A549 (cell line): ENCODE results near the gene COL26A1. TPM values are rescaled to one million over a fixed set of nuclear protein-coding genes. Genes with fewer than 3 reads are reported as not detected.

ENCODE experiments used
- ATAC-seq, 2 experiments: fragments of 200-7000 bp in 1 of 2; fragments of >200 bp in 1 of 2; cut with Nextera tagmentation in 1 of 2; cut with Tn5 transposase in 1 of 2; 3 replicates each; pipeline versions ENCODE4 v1.8.0 to v1.9.1; 2018 to 2020; ENCODE audit warnings: mild to moderate bottlenecking in 1 of 2, moderate library complexity in 1 of 2
- CTCF ChIA-PET: fragments of 300-600 bp; sonication (Branson Sonifier 250); formaldehyde crosslinking; extraction: SDS; loops from one replicate; lab custom pipeline; 2021; ENCODE audit warnings: antibody characterized with exemption, inconsistent platforms; lab: Yijun Ruan, JAX
- POLR2A ChIA-PET: fragments of 350-600 bp; formaldehyde crosslinking; extraction: SDS; loops from one replicate; lab custom pipeline; 2021; ENCODE audit warnings: antibody characterized with exemption, inconsistent platforms; lab: Yijun Ruan, JAX
- DNase-seq, 2 experiments: peaks; one replicate each; pipeline versions ENCODE4 v3.0.0 to v3.0.0-alpha.2; 2011 to 2016; ENCODE audit warnings: low read depth in 1 of 2, low spot score in 1 of 2
- FAIRE-seq: peaks from 2 replicates; lab custom pipeline; 2011; peaks lifted over from hg19 to GRCh38; lab: Jason Lieb, UNC
- H3K27ac ChIP-seq, 2 experiments: fragments of >200 bp; sonication (Bioruptor Twin); formaldehyde crosslinking; 3 replicates each; pipeline ENCODE4 v1.5.1; 2016 to 2017
- H3K4me1 ChIP-seq: fragments of >200 bp; sonication (Bioruptor Twin); formaldehyde crosslinking; 3 replicates; pipeline ENCODE4 v1.6.1; 2016
- H3K4me2 ChIP-seq: fragments of >200 bp; sonication (Bioruptor Twin); formaldehyde crosslinking; 3 replicates; pipeline ENCODE4 v1.6.1; 2016
- H3K4me3 ChIP-seq: fragments of >200 bp; sonication (Bioruptor Twin); formaldehyde crosslinking; 3 replicates; pipeline ENCODE4 v1.5.1; 2016
- H3K9me3 ChIP-seq: fragments of >200 bp; sonication (Bioruptor Twin); formaldehyde crosslinking; 3 replicates; pipeline ENCODE4 v1.6.1; 2016
- BCL3 ChIP-seq: fragments of >200 bp; sonication (Bioruptor Twin); formaldehyde crosslinking; IDR thresholded peaks from 3 replicates; pipeline ENCODE4 v1.6.1; 2016
- CBX8 ChIP-seq: fragments of 200-600 bp; sonication (generic); IDR thresholded peaks from 2 replicates; pipeline ENCODE4 v1.6.1; 2016
- CHD4 ChIP-seq: fragments of 200-600 bp; sonication (generic); IDR thresholded peaks from 2 replicates; pipeline ENCODE4 v1.6.1; 2016; ENCODE audit warnings: antibody characterized with exemption, mild to moderate bottlenecking, borderline replicate concordance
- E2F6 ChIP-seq: IDR thresholded peaks from 2 replicates; pipeline ENCODE4 v1.6.1; 2012; ENCODE audit warnings: low read depth, borderline replicate concordance
- EHF ChIP-seq: fragments of 250-450 bp; sonication (Bioruptor Pico); IDR thresholded peaks from 2 replicates; pipeline ENCODE4 v1.5.0; 2020; ENCODE audit warnings: mild to moderate bottlenecking
- EP300 ChIP-seq, 2 experiments: fragments of >200 bp; sonication (Bioruptor Twin); formaldehyde crosslinking; IDR thresholded peaks; 2 replicates in 1 of 2; 3 replicates in 1 of 2; pipeline ENCODE4 v1.6.1; 2016 to 2017
- ESRRA ChIP-seq: fragments of 150-350 bp; IDR thresholded peaks from 2 replicates; pipeline ENCODE4 v1.6.1; 2014; ENCODE audit warnings: mild to moderate bottlenecking, low read length, borderline replicate concordance
- FOSB ChIP-seq: fragments of 250-450 bp; sonication (Bioruptor Pico); IDR thresholded peaks from 2 replicates; pipeline ENCODE4 v1.5.0; 2020; ENCODE audit warnings: mild to moderate bottlenecking, moderate library complexity
- HOXB13 ChIP-seq: fragments of 250-450 bp; sonication (Bioruptor Pico); IDR thresholded peaks from 2 replicates; pipeline ENCODE4 v1.5.0; 2020; ENCODE audit warnings: low read depth, mild to moderate bottlenecking, moderate library complexity
- JUN ChIP-seq, 2 experiments: fragments of >200 bp; sonication (Bioruptor Twin); formaldehyde crosslinking; IDR thresholded peaks; 2 replicates in 1 of 2; 3 replicates in 1 of 2; pipeline ENCODE4 v1.6.1; 2016 to 2017
- MAX ChIP-seq: IDR thresholded peaks from 2 replicates; pipeline ENCODE4 v1.6.1; 2012
- NPAS2 ChIP-seq: fragments of 250-450 bp; sonication (Bioruptor Pico); IDR thresholded peaks from 2 replicates; pipeline ENCODE4 v1.8.0; 2022; ENCODE audit warnings: mild to moderate bottlenecking, moderate library complexity, borderline replicate concordance
- POLR2A ChIP-seq: IDR thresholded peaks from 2 replicates; pipeline ENCODE4 v1.6.1; 2012; ENCODE audit warnings: mild to moderate bottlenecking, low read length
- SREBF2 ChIP-seq: fragments of 450-650 bp; IDR thresholded peaks from 2 replicates; pipeline ENCODE4 v1.6.1; 2014; ENCODE audit warnings: mild to moderate bottlenecking, moderate library complexity
- TFCP2L1 ChIP-seq: fragments of 250-450 bp; sonication (Bioruptor Pico); IDR thresholded peaks from 2 replicates; pipeline ENCODE4 v1.5.0; 2021; ENCODE audit warnings: mild to moderate bottlenecking
- ZFP36 ChIP-seq: fragments of 450-650 bp; IDR thresholded peaks from 2 replicates; pipeline ENCODE4 v1.6.1; 2014; ENCODE audit warnings: borderline replicate concordance; ENCODE audit not compliant: partially characterized antibody
- ZSCAN20 ChIP-seq: fragments of 250-450 bp; sonication (Bioruptor Pico); IDR thresholded peaks from 2 replicates; pipeline ENCODE4 v1.8.0; 2022; ENCODE audit warnings: mild to moderate bottlenecking, moderate library complexity
- WGBS: methylation state at CpG from one replicate; pipeline ENCODE4 v1.1.6; 2017; ENCODE audit errors: missing lambda C conversion rate; 5-methylcytosine and 5-hydroxymethylcytosine counted together
- polyA plus RNA-seq, 4 experiments: library from polyadenylated mRNA; depleted of rRNA in 3 of 4; stranded (reverse); fragments of >200 nt; fragmentation: RNase III in 1 of 4; extraction: RNeasy Plus Mini Kit Qiagen cat#74134 plus additional on column Dnase treatment in 1 of 4; gene quantifications; 2 replicates in 3 of 4; 3 replicates in 1 of 4; pipeline ENCODE4 v1.2.3, GENCODE V29; 2011 to 2017

Gene COL26A1
- polyA plus RNA-seq, 2 of the 4 experiments (the other 2 are of a cell fraction), result 0.52 to 1.4 TPM

GRCh38 chr7:101575168-101575567 lies 212.5 kb downstream of the COL26A1 start:
- H3K9me3 ChIP-seq, result peaks cover 28% of the 10 kb centered on the region
- no peak overlapping the region for H3K4me2 ChIP-seq
- no peak for FAIRE-seq
- TF ChIP-seq EP300 (IDR thresholded peaks at IDR 0.05) (no peak), E2F6 (no peak), SREBF2 (no peak), MAX (no peak), BCL3 (no peak)
- no peak overlapping the region for H3K4me3 ChIP-seq
- no peak overlapping the region for H3K27ac ChIP-seq
- ATAC-seq, result no peak
- ChIA-PET CTCF (interaction anchor here (1.2 kb wide), 1 partner anchor 32 kb away, joined by 5 read pairs; no protein-coding TSS in a partner anchor), POLR2A (no interaction called here)
- no peak for DNase-seq
- no peaks in the 10 kb centered on the region for H3K4me1 ChIP-seq
- WGBS, result 48% methylated on average over 2 of the region's 2 CpGs

- CTCF ChIA-PET, result interaction anchor here (0.6 to 1.2 kb wide), 3 partner anchors 32 to 655 kb away, joined by 3 to 5 read pairs (median 3); no protein-coding TSS in a partner anchor
- H3K4me3 ChIP-seq, result no peak overlapping the region
- no peaks in the 10 kb centered on the region for H3K4me1 ChIP-seq
- H3K9me3 ChIP-seq, result peaks cover 23% of the 10 kb centered on the region
- no peak for FAIRE-seq
- no peak overlapping the region for H3K27ac ChIP-seq
- no peak for ATAC-seq
- no peak overlapping the region for H3K4me2 ChIP-seq
- no peak for TF ChIP-seq HOXB13
- TF ChIP-seq ESRRA, result no peak
- no peak for TF ChIP-seq CHD4
- TF ChIP-seq ZSCAN20, result no peak
- TF ChIP-seq CBX8, result no peak
- TF ChIP-seq POLR2A, result no peak
- TF ChIP-seq NPAS2 (CRISPR knock-in tag), result no peak
- no peak for DNase-seq
- POLR2A ChIA-PET, result no interaction called here
Measured at GRCh38 chr7:101575721-101576120, 213.0 kb downstream of the COL26A1 start.

- Histone ChIP-seq H3K4me3 (no peak overlapping the region), H3K27ac (no peak overlapping the region), H3K4me1 (no peaks in the 10 kb centered on the region), H3K9me3 (peaks cover 22% of the 10 kb centered on the region), H3K4me2 (no peak overlapping the region)
- ATAC-seq, result no peak
- FAIRE-seq, result no peak
- POLR2A ChIA-PET, result no interaction called here
- no peak for TF ChIP-seq EP300 (IDR thresholded peaks at IDR 0.05)
- no peak for TF ChIP-seq EHF (CRISPR knock-in tag)
- TF ChIP-seq CBX8, result no peak
- 43% methylated on average over 3 of the region's 3 CpGs for WGBS
- CTCF ChIA-PET, result interaction anchor here (0.6 to 2.2 kb wide), 2 partner anchors 34 to 872 kb away, joined by 4 to 8 read pairs; no protein-coding TSS in a partner anchor
- no peak for DNase-seq
Measured at GRCh38 chr7:101576998-101577397, 214.3 kb downstream of the COL26A1 start.

GRCh38 chr7:101578552-101578951 lies 215.9 kb downstream of the COL26A1 start:
- POLR2A ChIA-PET, result interaction anchor here (0.6 kb wide), 1 partner anchor 16 kb away, joined by 3 read pairs; no protein-coding TSS in a partner anchor
- CTCF ChIA-PET, result interaction anchor here (2.2 kb wide), 1 partner anchor 36 kb away, joined by 8 read pairs; no protein-coding TSS in a partner anchor
- Histone ChIP-seq H3K4me3 (no peak overlapping the region), H3K4me2 (no peak overlapping the region), H3K4me1 (no peaks in the 10 kb centered on the region), H3K27ac (no peak overlapping the region), H3K9me3 (peaks cover 22% of the 10 kb centered on the region)
- no peak for ATAC-seq
- 12% methylated on average over 1 of the region's 1 CpG for WGBS
- no peak for DNase-seq
- no peak for TF ChIP-seq NPAS2 (CRISPR knock-in tag)
- no peak for TF ChIP-seq ZFP36
- no peak for TF ChIP-seq TFCP2L1 (CRISPR knock-in tag)
- TF ChIP-seq JUN (IDR thresholded peaks at IDR 0.05), result no peak
- no peak for TF ChIP-seq FOSB
- no peak for TF ChIP-seq ESRRA
- FAIRE-seq, result no peak
